ENCODE measurements around the gene LRRC8C. TPM values are rescaled to one million over a fixed set of nuclear protein-coding genes. Genes with fewer than 3 reads are reported as not detected.

Gene LRRC8C
- total and polyA plus RNA-seq, 4 donors: 0.63 to 3.5 (median 1.5) TPM

- Histone ChIP-seq H3K4me1 (ENCODE audit: control insufficient read depth in 4 of 4, insufficient read depth in 4 of 4, low read length in 3 of 4) (peaks cover 0 to 3% (median 0%) of the 10 kb centered on the region in 4 donors), H3K9me3 (ENCODE audit: control insufficient read depth in 4 of 4, low read length in 3 of 4) (no peaks in the 10 kb centered on the region), H3K27me3 (ENCODE audit: control insufficient read depth in 4 of 4, insufficient read depth in 4 of 4, low read length in 3 of 4) (no peaks in the 10 kb centered on the region), H3K36me3 (ENCODE audit: control insufficient read depth in 4 of 4, insufficient read depth in 3 of 4, low read depth in 1 of 4, low read length in 3 of 4) (no peaks in the 10 kb centered on the region), H3K4me3 (ENCODE audit: low read depth in 1 of 3, low read length in 3 of 3) (no peak overlapping the region), H3K9ac (ENCODE audit: low read depth in 1 of 2, low read length in 2 of 2) (no peak overlapping the region), H3K27ac (ENCODE audit: low read depth in 1 of 2, low read length in 2 of 2) (no peak overlapping the region)
- WGBS: 93% methylated on average over 2 of the region's 2 CpGs
- TF ChIP-seq NR2F2 (IDR thresholded peaks at IDR 0.05) (no peak), HNF4G (IDR thresholded peaks at IDR 0.05) (no peak), HNF4A (conservative IDR thresholded peaks at IDR 0.05) (no peak), JUND (IDR thresholded peaks at IDR 0.05) (no peak), FOXA1 (IDR thresholded peaks at IDR 0.05) (no peak), YY1 (IDR thresholded peaks at IDR 0.05) (no peak), FOXA2 (IDR thresholded peaks at IDR 0.05) (no peak), SP1 (IDR thresholded peaks at IDR 0.05) (no peak), TAF1 (conservative IDR thresholded peaks at IDR 0.05) (no peak), ZBTB33 (IDR thresholded peaks at IDR 0.05) (no peak)
- TF ChIP-seq, protein P1, sequence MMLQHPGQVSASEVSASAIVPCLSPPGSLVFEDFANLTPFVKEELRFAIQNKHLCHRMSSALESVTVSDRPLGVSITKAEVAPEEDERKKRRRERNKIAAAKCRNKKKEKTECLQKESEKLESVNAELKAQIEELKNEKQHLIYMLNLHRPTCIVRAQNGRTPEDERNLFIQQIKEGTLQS (IDR thresholded peaks at IDR 0.05): no peak
- TF ChIP-seq, protein P2, sequence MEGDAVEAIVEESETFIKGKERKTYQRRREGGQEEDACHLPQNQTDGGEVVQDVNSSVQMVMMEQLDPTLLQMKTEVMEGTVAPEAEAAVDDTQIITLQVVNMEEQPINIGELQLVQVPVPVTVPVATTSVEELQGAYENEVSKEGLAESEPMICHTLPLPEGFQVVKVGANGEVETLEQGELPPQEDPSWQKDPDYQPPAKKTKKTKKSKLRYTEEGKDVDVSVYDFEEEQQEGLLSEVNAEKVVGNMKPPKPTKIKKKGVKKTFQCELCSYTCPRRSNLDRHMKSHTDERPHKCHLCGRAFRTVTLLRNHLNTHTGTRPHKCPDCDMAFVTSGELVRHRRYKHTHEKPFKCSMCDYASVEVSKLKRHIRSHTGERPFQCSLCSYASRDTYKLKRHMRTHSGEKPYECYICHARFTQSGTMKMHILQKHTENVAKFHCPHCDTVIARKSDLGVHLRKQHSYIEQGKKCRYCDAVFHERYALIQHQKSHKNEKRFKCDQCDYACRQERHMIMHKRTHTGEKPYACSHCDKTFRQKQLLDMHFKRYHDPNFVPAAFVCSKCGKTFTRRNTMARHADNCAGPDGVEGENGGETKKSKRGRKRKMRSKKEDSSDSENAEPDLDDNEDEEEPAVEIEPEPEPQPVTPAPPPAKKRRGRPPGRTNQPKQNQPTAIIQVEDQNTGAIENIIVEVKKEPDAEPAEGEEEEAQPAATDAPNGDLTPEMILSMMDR (IDR thresholded peaks at IDR 0.05; ENCODE audit: low read depth, low read length, missing input control): no peak
- no peak for DNase-seq (ENCODE audit: low spot score)
These were observed 36.2 kb upstream of the LRRC8C start for GRCh38 chr1:89596698-89597097.

DNA sequence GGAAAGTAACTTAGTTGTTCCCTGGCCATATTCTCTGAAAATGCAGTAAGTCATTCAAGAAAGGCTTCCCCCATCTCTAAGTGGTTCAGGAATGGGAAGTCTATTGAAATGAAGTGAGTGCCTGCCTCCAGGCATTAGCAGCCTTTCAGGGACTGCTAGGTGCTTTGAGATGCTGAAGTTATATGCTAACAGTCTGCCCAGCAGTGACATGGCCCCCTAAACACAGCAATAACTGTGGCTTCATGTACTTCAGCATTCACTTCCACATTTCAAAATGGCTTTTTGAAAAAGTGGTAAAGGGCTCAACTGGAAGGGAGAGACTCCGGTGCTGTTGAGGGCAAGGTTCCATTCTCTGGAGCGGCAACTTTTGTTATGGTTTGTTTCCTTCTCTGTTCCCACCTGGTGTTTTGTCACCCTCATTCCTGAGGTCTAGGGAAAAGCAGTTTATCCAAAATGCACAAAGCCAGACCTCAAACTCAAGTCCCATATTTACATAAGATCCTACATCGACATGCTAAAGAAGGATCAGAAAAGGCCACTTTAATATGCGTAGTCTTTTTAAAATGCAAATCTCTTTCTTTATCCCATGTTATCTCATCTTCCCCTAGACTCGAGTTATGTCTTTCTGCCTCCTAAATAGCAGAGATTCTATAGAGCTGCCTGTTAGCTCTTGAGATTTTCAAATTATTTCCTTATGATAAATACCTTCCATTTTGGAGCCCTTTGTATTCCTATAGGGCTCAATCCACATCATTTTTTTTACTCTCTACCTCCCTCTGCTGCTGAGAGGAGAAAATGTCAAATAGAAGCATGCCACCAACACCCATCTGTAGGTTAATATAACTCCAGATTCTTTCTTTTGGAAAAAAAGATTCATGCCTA is 34.2 kb upstream of the LRRC8C start:
- Histone ChIP-seq H3K9ac (ENCODE audit: low read depth in 1 of 2, low read length in 2 of 2) (no peak overlapping the region), H3K4me3 (ENCODE audit: low read depth in 1 of 3, low read length in 3 of 3) (no peak overlapping the region), H3K27ac (ENCODE audit: low read depth in 1 of 2, low read length in 2 of 2) (no peak overlapping the region), H3K27me3 (ENCODE audit: control insufficient read depth in 4 of 4, insufficient read depth in 4 of 4, low read length in 3 of 4) (no peaks in the 10 kb centered on the region), H3K9me3 (ENCODE audit: control insufficient read depth in 4 of 4, low read length in 3 of 4) (no peaks in the 10 kb centered on the region), H3K36me3 (ENCODE audit: control insufficient read depth in 4 of 4, insufficient read depth in 3 of 4, low read depth in 1 of 4, low read length in 3 of 4) (no peaks in the 10 kb centered on the region), H3K4me1 (ENCODE audit: control insufficient read depth in 4 of 4, insufficient read depth in 4 of 4, low read length in 3 of 4) (no peaks in the 10 kb centered on the region)
- no peak for DNase-seq (ENCODE audit: low spot score)
- WGBS: 69% methylated on average over 5 of the region's 5 CpGs
- TF ChIP-seq JUND (IDR thresholded peaks at IDR 0.05) (no peak), FOXA2 (IDR thresholded peaks at IDR 0.05) (no peak), GABPA (IDR thresholded peaks at IDR 0.05 in 1 of 2, conservative IDR thresholded peaks at IDR 0.05 in 1 of 2) (no peak), RAD21 (IDR thresholded peaks at IDR 0.05) (peak; percentile 90 to 91), EGR1 (IDR thresholded peaks at IDR 0.05; ENCODE audit: low read depth in 2 of 2) (no peak), RXRA (IDR thresholded peaks at IDR 0.05) (no peak), NR2F2 (IDR thresholded peaks at IDR 0.05) (no peak), REST (IDR thresholded peaks at IDR 0.05) (no peak), HNF4A (conservative IDR thresholded peaks at IDR 0.05) (no peak), HNF4G (IDR thresholded peaks at IDR 0.05) (no peak), YY1 (IDR thresholded peaks at IDR 0.05) (no peak), ZBTB33 (IDR thresholded peaks at IDR 0.05) (no peak), SP1 (IDR thresholded peaks at IDR 0.05) (no peak), MAX (IDR thresholded peaks at IDR 0.05) (no peak)
- TF ChIP-seq, protein P1 (IDR thresholded peaks at IDR 0.05): no peak

Data from liver (tissue), 9 donors.